B cell (primary cell): ENCODE results near the gene COMMD8. TPM values are rescaled to one million over a fixed set of nuclear protein-coding genes. Genes with fewer than 3 reads are reported as not detected.

Source experiments
- ATAC-seq: fragments of 200-7000 bp; cut with Tn5 transposase; one replicate; pipeline ENCODE4 v1.10.0; 2021; ENCODE audit warnings: low read depth, mild to moderate bottlenecking, moderate number of reproducible peaks, moderate library complexity
- CTCF ChIA-PET: fragments of 350-600 bp; sonication (Branson Sonifier 250); formaldehyde crosslinking; loops from one replicate; lab custom pipeline; 2021; ENCODE audit warnings: antibody characterized with exemption, inconsistent platforms; lab: Charles Lee
- POLR2A ChIA-PET: fragments of 350-600 bp; sonication (Branson Sonifier 250); formaldehyde crosslinking; loops from one replicate; lab custom pipeline; 2021; ENCODE audit warnings: antibody characterized with exemption; lab: Charles Lee
- DNase-seq: peaks from one replicate; pipeline ENCODE4 v3.0.0; 2013
- H2AFZ ChIP-seq: 2 replicates; pipeline ENCODE4 v1.6.1; 2012; ENCODE audit warnings: mild to moderate bottlenecking, low read depth, low read length; ENCODE audit not compliant: insufficient read depth, poor library complexity, severe bottlenecking
- H3K27ac ChIP-seq, 2 donors: 1 replicate in 1 of 2; 2 replicates in 1 of 2; pipeline ENCODE4 v1.5.1; 2012 to 2013; ENCODE audit warnings: low read length in 2 of 2, mild to moderate bottlenecking in 2 of 2, moderate library complexity in 1 of 2
- H3K27me3 ChIP-seq, 4 experiments: fragments of 200-600 bp in 1 of 4; sonication (generic) in 1 of 4; replicated peaks in 1 of 4; 1 replicate in 2 of 4; 2 replicates in 2 of 4; pipeline versions ENCODE4 v1.6.1 to v1.7.0; 2013 to 2016; ENCODE audit warnings: low read length in 3 of 4, mild to moderate bottlenecking in 2 of 4, mixed read lengths in 1 of 4, moderate library complexity in 1 of 4; ENCODE audit not compliant: insufficient read depth in 4 of 4, control insufficient read depth in 3 of 4; ENCODE audit errors: control extremely low read depth in 1 of 4
- H3K36me3 ChIP-seq, 2 experiments: replicated peaks in 1 of 2; 1 replicate in 1 of 2; 2 replicates in 1 of 2; pipeline versions ENCODE4 v1.6.1 to v1.7.1; 2013; ENCODE audit warnings: low read length in 1 of 2; ENCODE audit not compliant: insufficient read depth in 2 of 2, control insufficient read depth in 1 of 2; ENCODE audit errors: control extremely low read depth in 1 of 2, extremely low read depth in 1 of 2
- H3K4me1 ChIP-seq, 2 donors: fragments of 200-600 bp in 1 of 2; sonication (generic) in 1 of 2; 1 replicate in 1 of 2; 2 replicates in 1 of 2; pipeline versions ENCODE4 v1.5.1 to v1.6.1; 2013 to 2017; ENCODE audit warnings: low read length in 2 of 2; ENCODE audit not compliant: control insufficient read depth in 2 of 2, insufficient read depth in 2 of 2
- H3K4me2 ChIP-seq: replicated peaks from 2 replicates; pipeline ENCODE3; 2012; ENCODE audit warnings: mild to moderate bottlenecking, low read depth, low read length; ENCODE audit not compliant: poor library complexity, severe bottlenecking
- H3K4me3 ChIP-seq, 5 experiments: fragments of 200-600 bp in 1 of 5; sonication (generic) in 1 of 5; 1 replicate in 3 of 5; 2 replicates in 2 of 5; pipeline versions ENCODE4 v1.5.1 to v1.7.0; 2011 to 2016; ENCODE audit warnings: low read length in 4 of 5, mild to moderate bottlenecking in 4 of 5, low read depth in 2 of 5, control low read depth in 1 of 5, moderate library complexity in 1 of 5; ENCODE audit not compliant: insufficient read depth in 1 of 5; ENCODE audit errors: control extremely low read depth in 1 of 5, extremely low read depth in 1 of 5
- H3K79me2 ChIP-seq: fragments of 200-600 bp; sonication (generic); one replicate; pipeline ENCODE4 v1.6.0; 2016; ENCODE audit warnings: low read length; ENCODE audit not compliant: control insufficient read depth, insufficient read depth
- H3K9ac ChIP-seq: fragments of 200-600 bp; sonication (generic); 2 replicates; pipeline ENCODE4 v1.6.1; 2017; ENCODE audit warnings: mild to moderate bottlenecking, low read length, moderate library complexity
- H3K9me3 ChIP-seq, 3 donors: one replicate each; pipeline versions ENCODE4 v1.6.1 to v1.7.1; 2013; ENCODE audit warnings: low read length in 2 of 3; ENCODE audit not compliant: control insufficient read depth in 2 of 3, insufficient read depth in 1 of 3; ENCODE audit errors: control extremely low read depth in 1 of 3
- H4K20me1 ChIP-seq: 2 replicates; pipeline ENCODE4 v1.6.0; 2012; ENCODE audit warnings: mild to moderate bottlenecking, low read length; ENCODE audit not compliant: insufficient read depth, control insufficient read depth, poor library complexity, severe bottlenecking
- H3K27ac Mint-ChIP-seq: one replicate; pipeline ENCODE4 v1.8.0; 2021; ENCODE audit warnings: mixed read lengths
- H3K27me3 Mint-ChIP-seq: one replicate; pipeline ENCODE4 v1.8.0; 2021; ENCODE audit warnings: mixed read lengths
- H3K4me1 Mint-ChIP-seq: one replicate; pipeline ENCODE4 v1.8.0; 2021; ENCODE audit warnings: mixed read lengths
- H3K4me3 Mint-ChIP-seq: one replicate; pipeline ENCODE4 v1.8.0; 2021; ENCODE audit warnings: mixed read lengths
- H3K9me3 Mint-ChIP-seq: one replicate; pipeline ENCODE4 v1.8.0; 2022; ENCODE audit warnings: mixed read lengths; ENCODE audit not compliant: insufficient read depth
- EZH2 ChIP-seq: IDR thresholded peaks from 2 replicates; pipeline ENCODE4 v1.6.1; 2012; ENCODE audit warnings: borderline replicate concordance, low read depth, mild to moderate bottlenecking, moderate library complexity, low read length; ENCODE audit not compliant: insufficient read depth, poor library complexity, severe bottlenecking
- WGBS: methylation state at CpG from one replicate; pipeline ENCODE4 v1.1.5; 2013; ENCODE audit warnings: missing lambda C conversion rate; ENCODE audit not compliant: insufficient coverage; 5-methylcytosine and 5-hydroxymethylcytosine counted together
- intact Hi-C: fragments of 100-400 bp; cut with micrococcal nuclease; formaldehyde crosslinking; loops from one replicate; pipeline ENCODE4 v1.10.0; 2022
- polyA plus RNA-seq: library from polyadenylated mRNA; depleted of rRNA; stranded (reverse); fragments of >200 nt; gene quantifications from 2 replicates; pipeline ENCODE4 v1.2.3, GENCODE V29; 2012
- total RNA-seq, 2 donors: library from RNA; stranded (reverse); fragments of 120-200 nt in 1 of 2; gene quantifications; 1 replicate in 1 of 2; 2 replicates in 1 of 2; pipeline versions ENCODE4 v1.2.3 to v1.2.4, GENCODE V29; 2013 to 2022
- TF ChIP-seq, protein P1 (sequence below): fragments of 200-600 bp; IDR thresholded peaks from one replicate; pipeline ENCODE4 v1.8.0; 2022; ENCODE audit warnings: antibody characterized with exemption, mild to moderate bottlenecking

Gene COMMD8
- total and polyA plus RNA-seq, 2 donors (not counting 1 experiment from before 2014, with no cell fraction given): 5.5 to 15.2 TPM

DNA sequence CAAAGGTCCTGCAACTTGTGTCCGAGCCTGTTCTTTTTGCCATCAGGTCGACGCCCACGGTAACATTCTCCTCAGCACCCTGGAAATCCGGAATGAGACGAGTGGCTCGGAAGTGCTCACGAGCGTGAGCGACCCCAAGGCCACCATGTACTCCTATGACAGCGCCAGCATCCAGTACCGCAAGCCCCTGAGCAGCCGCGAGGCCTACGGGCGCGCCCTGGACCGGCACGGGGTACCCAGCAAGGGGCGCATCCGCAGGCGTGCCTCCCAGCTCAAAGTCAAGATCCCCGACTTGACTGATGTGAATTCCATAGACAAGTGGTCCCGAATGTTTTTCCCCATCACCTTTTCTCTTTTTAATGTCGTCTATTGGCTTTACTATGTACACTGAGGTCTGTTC is 37.9 kb downstream of the COMMD8 start:
- no peak overlapping the region for H3K9ac ChIP-seq
- H2AFZ ChIP-seq: no peak overlapping the region
- H3K4me2 ChIP-seq: no peak overlapping the region
- no peaks in the 10 kb centered on the region for H3K36me3 ChIP-seq
- no peak for DNase-seq
- no peaks in the 10 kb centered on the region for H3K4me1 ChIP-seq
- ATAC-seq: no peak
- no peak overlapping the region for H3K27ac ChIP-seq
- H3K27ac Mint-ChIP-seq: no peak overlapping the region
- H3K4me1 Mint-ChIP-seq: no peaks in the 10 kb centered on the region
- no peaks in the 10 kb centered on the region for H4K20me1 ChIP-seq
- POLR2A ChIA-PET: no interaction called here
- H3K4me3 Mint-ChIP-seq: no peak overlapping the region
- TF ChIP-seq, protein P1, sequence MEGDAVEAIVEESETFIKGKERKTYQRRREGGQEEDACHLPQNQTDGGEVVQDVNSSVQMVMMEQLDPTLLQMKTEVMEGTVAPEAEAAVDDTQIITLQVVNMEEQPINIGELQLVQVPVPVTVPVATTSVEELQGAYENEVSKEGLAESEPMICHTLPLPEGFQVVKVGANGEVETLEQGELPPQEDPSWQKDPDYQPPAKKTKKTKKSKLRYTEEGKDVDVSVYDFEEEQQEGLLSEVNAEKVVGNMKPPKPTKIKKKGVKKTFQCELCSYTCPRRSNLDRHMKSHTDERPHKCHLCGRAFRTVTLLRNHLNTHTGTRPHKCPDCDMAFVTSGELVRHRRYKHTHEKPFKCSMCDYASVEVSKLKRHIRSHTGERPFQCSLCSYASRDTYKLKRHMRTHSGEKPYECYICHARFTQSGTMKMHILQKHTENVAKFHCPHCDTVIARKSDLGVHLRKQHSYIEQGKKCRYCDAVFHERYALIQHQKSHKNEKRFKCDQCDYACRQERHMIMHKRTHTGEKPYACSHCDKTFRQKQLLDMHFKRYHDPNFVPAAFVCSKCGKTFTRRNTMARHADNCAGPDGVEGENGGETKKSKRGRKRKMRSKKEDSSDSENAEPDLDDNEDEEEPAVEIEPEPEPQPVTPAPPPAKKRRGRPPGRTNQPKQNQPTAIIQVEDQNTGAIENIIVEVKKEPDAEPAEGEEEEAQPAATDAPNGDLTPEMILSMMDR: no peak
- no peak for TF ChIP-seq EZH2
- intact Hi-C loops: no loop called here
- H3K27me3 Mint-ChIP-seq: peaks cover 7% of the 10 kb centered on the region
- H3K4me3 ChIP-seq: no peak overlapping the region
- no peaks in the 10 kb centered on the region for H3K79me2 ChIP-seq
- no peaks in the 10 kb centered on the region for H3K27me3 ChIP-seq
- no peaks in the 10 kb centered on the region for H3K9me3 ChIP-seq
- 97% methylated on average over 24 of the region's 25 CpGs for WGBS
- no peaks in the 10 kb centered on the region for H3K9me3 Mint-ChIP-seq
- CTCF ChIA-PET: no interaction called here

DNA sequence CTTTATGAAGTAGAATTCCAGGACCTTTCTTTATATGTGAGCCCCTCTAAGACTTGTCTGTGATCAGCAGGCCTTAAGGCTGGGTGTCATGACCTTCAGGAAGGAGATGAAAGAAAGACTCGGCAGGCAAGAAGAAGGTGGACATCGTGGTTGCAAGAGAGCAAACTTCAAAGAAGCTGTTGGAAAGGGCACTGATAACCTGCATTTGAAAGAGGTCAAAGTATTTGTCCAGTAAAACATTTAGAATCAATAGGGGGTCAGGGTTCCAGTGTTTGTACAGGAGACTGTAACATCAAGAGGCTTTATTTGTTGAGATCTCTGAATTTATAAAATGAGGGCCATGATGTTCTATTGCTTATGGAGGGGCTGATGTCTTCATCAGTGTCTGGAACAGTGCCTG is 44.2 kb downstream of the COMMD8 start:
- Histone ChIP-seq H2AFZ (no peak overlapping the region), H3K4me2 (no peak overlapping the region), H3K9ac (no peak overlapping the region), H3K4me3 (no peak overlapping the region), H3K79me2 (no peaks in the 10 kb centered on the region), H3K9me3 (no peaks in the 10 kb centered on the region), H3K4me1 (no peaks in the 10 kb centered on the region), H3K36me3 (no peaks in the 10 kb centered on the region), H3K27ac (no peak overlapping the region), H4K20me1 (no peaks in the 10 kb centered on the region), H3K27me3 (no peaks in the 10 kb centered on the region)
- POLR2A ChIA-PET: no interaction called here
- Mint-ChIP-seq H3K4me3 (no peak overlapping the region), H3K9me3 (no peaks in the 10 kb centered on the region), H3K4me1 (no peaks in the 10 kb centered on the region), H3K27me3 (peaks cover 7% of the 10 kb centered on the region), H3K27ac (no peak overlapping the region)
- TF ChIP-seq, protein P1: no peak
- TF ChIP-seq EZH2: no peak
- WGBS: 80% methylated on average over 2 of the region's 2 CpGs
- CTCF ChIA-PET: no interaction called here
- intact Hi-C loops: no loop called here
- ATAC-seq (no peak), DNase-seq (no peak)
